ENCODE data around the gene GLRX. TPM values are rescaled to one million over a fixed set of nuclear protein-coding genes. Genes with fewer than 3 reads are reported as not detected.
"Not testable (repeated sequence)": the region's sequence is repeated elsewhere in the genome, so short reads cannot be mapped to it uniquely, and the experiment has no call there.

GLRX gene
- total and polyA plus RNA-seq, 9 donors, result 5.9 to 21.1 (median 15.5) TPM

DNA sequence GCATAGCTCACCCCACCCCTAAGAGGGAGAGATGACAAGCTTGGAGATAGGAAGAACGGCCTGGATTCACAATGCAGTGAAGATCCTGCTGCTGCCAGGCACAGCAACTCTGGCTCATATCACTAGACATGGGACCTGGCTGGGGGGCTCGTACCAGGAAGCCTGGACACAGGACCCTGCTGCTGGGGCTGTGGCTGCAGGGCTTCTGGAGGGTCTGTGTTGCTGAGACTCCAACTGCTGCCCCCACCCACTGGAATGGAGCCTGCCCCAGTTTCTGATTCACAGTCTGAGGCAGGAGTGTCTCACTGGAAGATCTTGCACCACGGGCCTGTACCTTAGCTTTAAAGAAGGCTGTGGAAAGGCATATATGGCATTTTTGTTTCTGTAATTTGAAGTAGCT lies 31.0 kb upstream of the GLRX start:
- H3K27me3 ChIP-seq (ENCODE audit: control insufficient read depth, insufficient read depth, low read length), result no peaks in the 10 kb centered on the region
- peaks cover 1% of the 10 kb centered on the region for H3K4me1 ChIP-seq (ENCODE audit: control insufficient read depth, insufficient read depth, low read length)
- H3K27ac ChIP-seq (ENCODE audit: low read length), result no peak overlapping the region
- H3K9me3 ChIP-seq (replicated peaks; ENCODE audit: control insufficient read depth, low read depth, low read length), result no peaks in the 10 kb centered on the region
- no peaks in the 10 kb centered on the region for H3K36me3 ChIP-seq (ENCODE audit: control insufficient read depth, insufficient read depth, low read length)
- no peak for DNase-seq
- no peak overlapping the region for H3K4me3 ChIP-seq (ENCODE audit: low read length)
- WGBS (ENCODE audit: insufficient coverage), result 88% methylated on average over 2 of the region's 3 CpGs

DNA sequence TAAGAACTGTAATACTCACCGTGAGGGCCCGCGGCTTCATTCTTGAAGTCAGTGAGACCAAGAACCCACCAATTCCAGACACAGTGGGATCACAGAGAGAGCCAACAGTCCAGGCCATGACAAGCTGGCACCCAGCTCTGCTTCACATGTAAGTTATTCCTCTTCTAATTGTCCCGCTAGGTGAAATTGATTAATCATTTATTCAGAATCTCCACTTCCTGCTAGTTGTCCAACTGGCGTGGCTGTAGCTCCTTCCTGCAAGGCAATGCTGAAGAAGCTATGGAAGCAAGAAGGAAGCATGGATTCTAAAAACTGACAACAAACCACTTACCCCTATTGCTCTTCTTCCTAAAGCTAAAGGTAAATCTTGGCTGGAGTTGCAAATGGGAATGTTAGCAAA lies 30.0 kb upstream of the GLRX start:
- no peaks in the 10 kb centered on the region for H3K4me1 ChIP-seq (ENCODE audit: control insufficient read depth, insufficient read depth, low read length)
- WGBS (ENCODE audit: insufficient coverage), result 100% methylated on average over 3 of the region's 5 CpGs
- H3K9me3 ChIP-seq (replicated peaks; ENCODE audit: control insufficient read depth, low read depth, low read length), result no peaks in the 10 kb centered on the region
- no peak for DNase-seq
- H3K27ac ChIP-seq (ENCODE audit: low read length), result no peak overlapping the region
- no peaks in the 10 kb centered on the region for H3K36me3 ChIP-seq (ENCODE audit: control insufficient read depth, insufficient read depth, low read length)
- no peak overlapping the region for H3K4me3 ChIP-seq (ENCODE audit: low read length)
- no peaks in the 10 kb centered on the region for H3K27me3 ChIP-seq (ENCODE audit: control insufficient read depth, insufficient read depth, low read length)

DNA sequence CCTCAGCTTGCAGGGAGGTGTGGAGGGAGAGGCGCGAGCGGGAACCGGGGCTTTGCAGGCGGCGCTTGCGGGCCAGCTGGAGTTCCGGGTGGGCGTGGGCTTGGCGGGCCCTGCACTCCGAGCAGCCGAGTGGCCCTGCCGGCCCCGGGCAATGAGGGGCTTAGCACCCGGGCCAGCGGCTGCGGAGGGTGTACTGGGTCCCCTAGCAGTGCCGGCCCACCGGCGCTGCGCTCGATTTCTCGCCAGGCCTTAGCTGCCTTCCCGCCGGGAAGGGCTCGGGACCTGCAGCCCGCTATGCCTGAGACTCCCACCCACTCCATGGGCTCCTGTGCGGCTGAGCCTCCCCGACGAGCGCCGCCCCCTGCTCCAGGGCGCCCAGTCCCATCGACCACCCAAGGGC lies 28.6 kb upstream of the GLRX start:
- not testable (repeated sequence) for H3K4me1 ChIP-seq (ENCODE audit: control insufficient read depth, insufficient read depth, low read length); H3K36me3 ChIP-seq (ENCODE audit: control insufficient read depth, insufficient read depth, low read length); H3K27ac ChIP-seq (ENCODE audit: low read length); H3K4me3 ChIP-seq (ENCODE audit: low read length); DNase-seq; H3K9me3 ChIP-seq (replicated peaks; ENCODE audit: control insufficient read depth, low read depth, low read length); H3K27me3 ChIP-seq (ENCODE audit: control insufficient read depth, insufficient read depth, low read length)
- 97% methylated on average over 23 of the region's 34 CpGs for WGBS (ENCODE audit: insufficient coverage)

DNA sequence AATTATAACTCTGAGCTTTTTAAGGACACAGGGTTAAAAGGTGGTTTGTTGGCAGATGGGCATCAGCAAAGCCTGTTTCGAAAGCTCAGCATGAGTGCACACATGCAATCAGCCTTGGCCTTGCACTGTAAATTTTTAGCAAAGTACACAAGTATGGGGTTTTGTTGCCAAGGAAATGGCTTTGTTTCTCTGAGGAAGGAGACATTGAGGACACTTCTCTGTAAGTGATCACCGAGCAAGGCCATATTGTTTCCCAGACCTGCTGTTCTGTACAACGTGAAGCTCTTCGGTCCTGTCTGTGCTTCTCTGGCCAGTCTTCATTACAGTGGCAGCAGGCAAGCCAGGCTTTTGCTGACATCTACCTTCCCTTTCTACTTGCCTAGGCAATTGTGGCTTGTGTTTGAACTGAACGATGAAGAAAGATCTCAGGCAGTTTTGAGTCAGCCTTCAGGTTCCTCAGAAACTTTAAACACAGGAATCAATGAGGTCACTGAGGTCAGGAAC lies 27.9 kb upstream of the GLRX start:
- H3K4me1 ChIP-seq (ENCODE audit: control insufficient read depth, insufficient read depth, low read length), result no peaks in the 10 kb centered on the region
- DNase-seq, result no peak
- WGBS (ENCODE audit: insufficient coverage), result 84% methylated on average over 5 of the region's 5 CpGs
- H3K9me3 ChIP-seq (replicated peaks; ENCODE audit: control insufficient read depth, low read depth, low read length), result no peaks in the 10 kb centered on the region
- H3K27me3 ChIP-seq (ENCODE audit: control insufficient read depth, insufficient read depth, low read length), result no peaks in the 10 kb centered on the region
- H3K4me3 ChIP-seq (ENCODE audit: low read length), result no peak overlapping the region
- H3K36me3 ChIP-seq (ENCODE audit: control insufficient read depth, insufficient read depth, low read length), result no peaks in the 10 kb centered on the region
- no peak overlapping the region for H3K27ac ChIP-seq (ENCODE audit: low read length)

DNA sequence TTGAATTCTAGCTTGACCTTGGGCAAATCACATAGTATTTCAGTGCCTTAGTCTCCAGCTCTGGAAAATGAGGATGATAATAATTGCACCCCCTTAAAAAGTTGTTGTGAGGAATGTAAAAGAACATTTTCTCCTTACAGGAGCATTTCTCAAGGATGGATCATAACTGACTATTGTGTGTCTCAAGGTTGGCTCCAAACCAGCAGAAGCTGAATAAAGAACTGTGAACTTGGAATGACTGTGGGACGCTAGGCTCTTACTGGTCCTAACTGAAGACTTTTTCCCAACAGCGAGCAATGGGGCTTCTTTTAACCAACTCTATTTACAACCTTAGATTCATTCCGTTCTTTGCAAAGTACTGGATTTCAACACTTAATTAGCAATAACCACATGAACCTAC lies 26.2 kb upstream of the GLRX start:
- 89% methylated on average over 3 of the region's 3 CpGs for WGBS (ENCODE audit: insufficient coverage)
- H3K36me3 ChIP-seq (ENCODE audit: control insufficient read depth, insufficient read depth, low read length), result no peaks in the 10 kb centered on the region
- H3K9me3 ChIP-seq (replicated peaks; ENCODE audit: control insufficient read depth, low read depth, low read length), result no peaks in the 10 kb centered on the region
- no peaks in the 10 kb centered on the region for H3K27me3 ChIP-seq (ENCODE audit: control insufficient read depth, insufficient read depth, low read length)
- no peak overlapping the region for H3K27ac ChIP-seq (ENCODE audit: low read length)
- DNase-seq, result no peak
- H3K4me1 ChIP-seq (ENCODE audit: control insufficient read depth, insufficient read depth, low read length), result no peaks in the 10 kb centered on the region
- no peak overlapping the region for H3K4me3 ChIP-seq (ENCODE audit: low read length)

DNA sequence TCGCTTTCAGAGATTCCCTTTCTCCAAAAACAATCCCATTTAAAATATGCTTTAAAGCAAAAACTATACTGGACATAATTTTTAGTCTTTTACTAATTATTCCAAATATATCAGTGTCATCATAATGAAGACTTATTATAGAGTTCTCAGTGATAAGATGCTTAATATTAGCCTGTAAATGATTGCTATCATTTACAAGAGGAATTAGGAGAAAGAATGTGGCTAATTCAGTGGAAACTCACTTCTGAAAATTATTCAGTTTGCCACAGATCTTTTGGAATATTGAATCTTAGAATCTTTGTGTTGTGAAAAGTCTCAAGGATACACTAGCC lies 24.7 kb upstream of the GLRX start:
- no peaks in the 10 kb centered on the region for H3K4me1 ChIP-seq (ENCODE audit: control insufficient read depth, insufficient read depth, low read length)
- H3K4me3 ChIP-seq (ENCODE audit: low read length), result no peak overlapping the region
- no CpG with 5 or more reads among the region's 1 CpG for WGBS (ENCODE audit: insufficient coverage)
- DNase-seq, result no peak
- H3K27ac ChIP-seq (ENCODE audit: low read length), result no peak overlapping the region
- H3K9me3 ChIP-seq (replicated peaks; ENCODE audit: control insufficient read depth, low read depth, low read length), result no peaks in the 10 kb centered on the region
- H3K36me3 ChIP-seq (ENCODE audit: control insufficient read depth, insufficient read depth, low read length), result no peaks in the 10 kb centered on the region
- H3K27me3 ChIP-seq (ENCODE audit: control insufficient read depth, insufficient read depth, low read length), result no peaks in the 10 kb centered on the region

DNA sequence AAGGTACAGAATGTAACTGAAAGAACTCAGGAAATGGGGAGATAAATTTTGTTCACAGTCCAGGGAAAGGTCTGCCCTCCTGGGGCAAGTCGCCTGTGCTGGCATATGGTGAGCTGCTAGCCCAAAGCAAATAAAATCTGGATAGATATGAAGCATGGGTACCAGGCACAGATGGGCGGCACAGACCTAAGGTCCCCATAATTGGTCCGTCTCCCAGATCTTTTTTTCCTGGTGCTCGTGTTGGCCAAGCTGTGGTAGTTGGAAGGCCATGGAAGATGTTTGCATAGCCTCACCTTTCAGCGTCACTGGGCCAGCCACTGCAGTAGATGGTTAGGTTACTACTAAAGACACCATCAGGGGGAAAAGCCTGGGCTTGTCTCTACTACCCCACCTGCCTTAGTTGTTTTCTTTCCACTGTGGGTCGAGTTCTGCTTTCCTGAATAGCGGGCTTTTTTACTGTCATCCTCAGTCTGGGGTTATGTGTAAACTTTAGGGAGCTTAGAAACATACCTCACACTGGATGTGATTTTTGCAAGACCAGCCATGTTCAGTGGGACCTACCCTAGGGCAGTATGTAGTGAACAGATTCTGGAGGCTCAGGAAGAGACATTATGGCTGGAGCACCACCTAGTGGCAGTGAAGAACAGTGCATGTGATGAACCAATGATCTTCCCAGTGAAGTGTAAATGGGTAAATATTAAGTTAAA lies 24.2 kb upstream of the GLRX start:
- Histone ChIP-seq H3K4me3 (ENCODE audit: low read length) (no peak overlapping the region), H3K36me3 (ENCODE audit: control insufficient read depth, insufficient read depth, low read length) (no peaks in the 10 kb centered on the region), H3K27ac (ENCODE audit: low read length) (no peak overlapping the region), H3K4me1 (ENCODE audit: control insufficient read depth, insufficient read depth, low read length) (no peaks in the 10 kb centered on the region), H3K9me3 (replicated peaks; ENCODE audit: control insufficient read depth, low read depth, low read length) (no peaks in the 10 kb centered on the region), H3K27me3 (ENCODE audit: control insufficient read depth, insufficient read depth, low read length) (no peaks in the 10 kb centered on the region)
- WGBS (ENCODE audit: insufficient coverage), result 86% methylated on average over 1 of the region's 7 CpGs
- DNase-seq, result peak; percentile 74

DNA sequence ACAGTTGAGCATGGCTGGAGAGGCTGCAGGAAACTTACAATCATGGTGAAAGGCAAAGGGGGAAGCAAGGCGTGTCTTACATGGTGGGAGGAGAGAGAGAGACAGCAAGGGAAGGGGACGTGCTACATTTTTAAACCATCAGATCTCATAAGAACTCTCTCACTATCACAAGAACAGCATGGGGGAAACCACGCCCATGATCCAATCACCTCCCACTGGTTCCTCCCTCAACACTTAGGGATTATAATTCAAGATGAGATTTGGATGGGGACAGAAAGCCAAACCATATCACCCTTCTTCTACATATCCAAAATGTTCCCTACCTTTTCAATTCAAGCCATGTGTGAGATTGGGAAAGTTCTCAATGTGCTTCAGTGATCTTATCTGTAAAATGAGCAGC lies 22.9 kb upstream of the GLRX start:
- no CpG with 5 or more reads among the region's 3 CpGs for WGBS (ENCODE audit: insufficient coverage)
- Histone ChIP-seq H3K4me3 (ENCODE audit: low read length) (no peak overlapping the region), H3K27ac (ENCODE audit: low read length) (no peak overlapping the region), H3K36me3 (ENCODE audit: control insufficient read depth, insufficient read depth, low read length) (no peaks in the 10 kb centered on the region), H3K4me1 (ENCODE audit: control insufficient read depth, insufficient read depth, low read length) (no peaks in the 10 kb centered on the region), H3K27me3 (ENCODE audit: control insufficient read depth, insufficient read depth, low read length) (no peaks in the 10 kb centered on the region), H3K9me3 (replicated peaks; ENCODE audit: control insufficient read depth, low read depth, low read length) (no peaks in the 10 kb centered on the region)
- no peak for DNase-seq

DNA sequence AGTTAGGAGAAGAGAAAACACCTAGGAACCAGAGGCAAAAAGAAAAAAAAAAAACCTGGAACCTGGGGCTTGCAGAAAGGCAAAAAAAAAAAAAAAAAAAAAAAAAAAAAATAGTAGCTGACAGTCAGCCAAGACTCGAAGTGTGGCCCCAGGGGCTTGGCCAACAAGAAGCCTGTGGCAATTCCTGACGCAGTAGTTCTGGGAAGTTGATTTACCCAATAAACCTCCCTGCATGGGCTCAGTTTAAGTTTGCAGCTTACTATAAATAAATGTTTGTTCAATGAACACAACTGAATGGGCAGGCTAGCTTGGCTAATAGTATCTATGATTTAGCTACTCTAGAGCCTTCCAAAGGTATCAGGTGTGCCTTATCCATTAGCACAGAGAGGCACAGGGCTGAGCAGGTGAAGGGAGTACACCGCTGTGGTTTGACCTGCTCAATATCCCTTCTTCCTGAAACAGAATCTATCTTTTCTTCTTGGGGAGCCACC lies 21.3 kb upstream of the GLRX start:
- Histone ChIP-seq H3K9me3 (replicated peaks; ENCODE audit: control insufficient read depth, low read depth, low read length) (no peaks in the 10 kb centered on the region), H3K27ac (ENCODE audit: low read length) (no peak overlapping the region), H3K36me3 (ENCODE audit: control insufficient read depth, insufficient read depth, low read length) (no peaks in the 10 kb centered on the region), H3K4me1 (ENCODE audit: control insufficient read depth, insufficient read depth, low read length) (no peaks in the 10 kb centered on the region), H3K4me3 (ENCODE audit: low read length) (no peak overlapping the region), H3K27me3 (ENCODE audit: control insufficient read depth, insufficient read depth, low read length) (no peaks in the 10 kb centered on the region)
- no CpG with 5 or more reads among the region's 3 CpGs for WGBS (ENCODE audit: insufficient coverage)
- no peak for DNase-seq

DNA sequence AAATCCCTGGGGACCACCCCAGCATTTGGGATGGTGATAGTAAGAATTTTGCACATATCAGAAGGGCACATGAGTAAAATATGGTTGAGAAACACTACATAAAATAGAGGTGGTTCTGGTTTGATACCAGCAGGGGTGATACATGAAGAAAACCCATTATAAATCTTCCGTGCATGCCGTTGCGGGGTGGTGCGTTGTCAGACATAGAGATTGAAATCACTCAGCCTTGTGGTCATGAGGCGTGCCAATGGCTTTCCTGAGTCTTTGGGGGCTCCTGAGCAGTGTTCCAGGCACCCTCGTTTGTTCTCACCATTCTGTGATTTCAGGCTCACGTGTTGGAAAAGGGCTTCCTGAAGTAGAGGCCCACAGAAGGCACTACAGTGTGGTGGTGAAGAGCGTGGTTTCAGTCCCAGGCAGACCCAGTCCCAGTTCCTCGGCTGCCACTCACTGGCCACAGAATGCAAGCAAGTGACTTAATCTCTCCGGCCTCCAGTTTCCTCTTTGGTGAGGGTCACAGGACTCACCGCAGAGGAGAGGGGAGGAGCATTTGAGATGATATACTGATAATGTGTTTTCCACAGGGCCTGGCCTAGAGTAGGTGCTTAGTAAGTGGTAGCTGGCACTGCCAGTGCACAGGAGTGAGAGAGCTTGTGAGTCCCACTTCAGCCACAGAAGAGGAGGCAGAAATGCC lies 20.5 kb upstream of the GLRX start:
- no peaks in the 10 kb centered on the region for H3K4me1 ChIP-seq (ENCODE audit: control insufficient read depth, insufficient read depth, low read length)
- 70% methylated on average over 9 of the region's 11 CpGs for WGBS (ENCODE audit: insufficient coverage)
- no peaks in the 10 kb centered on the region for H3K27me3 ChIP-seq (ENCODE audit: control insufficient read depth, insufficient read depth, low read length)
- H3K36me3 ChIP-seq (ENCODE audit: control insufficient read depth, insufficient read depth, low read length), result no peaks in the 10 kb centered on the region
- H3K9me3 ChIP-seq (replicated peaks; ENCODE audit: control insufficient read depth, low read depth, low read length), result no peaks in the 10 kb centered on the region
- no peak overlapping the region for H3K27ac ChIP-seq (ENCODE audit: low read length)
- peak; percentile 75 for DNase-seq
- no peak overlapping the region for H3K4me3 ChIP-seq (ENCODE audit: low read length)
